Regular cardiac myocyte (primary cell): ENCODE measurements around the gene MPP7. TPM values are rescaled to one million over a fixed set of nuclear protein-coding genes. Genes with fewer than 3 reads are reported as not detected.

Experiments
- total RNA-seq: library from RNA; depleted of rRNA; stranded (reverse); fragments of >200 nt; gene quantifications from 2 replicates; pipeline ENCODE4 v1.2.3, GENCODE V29; 2014

MPP7 gene
- 0.38 and 0.56 TPM in 2 replicates for total RNA-seq

DNA sequence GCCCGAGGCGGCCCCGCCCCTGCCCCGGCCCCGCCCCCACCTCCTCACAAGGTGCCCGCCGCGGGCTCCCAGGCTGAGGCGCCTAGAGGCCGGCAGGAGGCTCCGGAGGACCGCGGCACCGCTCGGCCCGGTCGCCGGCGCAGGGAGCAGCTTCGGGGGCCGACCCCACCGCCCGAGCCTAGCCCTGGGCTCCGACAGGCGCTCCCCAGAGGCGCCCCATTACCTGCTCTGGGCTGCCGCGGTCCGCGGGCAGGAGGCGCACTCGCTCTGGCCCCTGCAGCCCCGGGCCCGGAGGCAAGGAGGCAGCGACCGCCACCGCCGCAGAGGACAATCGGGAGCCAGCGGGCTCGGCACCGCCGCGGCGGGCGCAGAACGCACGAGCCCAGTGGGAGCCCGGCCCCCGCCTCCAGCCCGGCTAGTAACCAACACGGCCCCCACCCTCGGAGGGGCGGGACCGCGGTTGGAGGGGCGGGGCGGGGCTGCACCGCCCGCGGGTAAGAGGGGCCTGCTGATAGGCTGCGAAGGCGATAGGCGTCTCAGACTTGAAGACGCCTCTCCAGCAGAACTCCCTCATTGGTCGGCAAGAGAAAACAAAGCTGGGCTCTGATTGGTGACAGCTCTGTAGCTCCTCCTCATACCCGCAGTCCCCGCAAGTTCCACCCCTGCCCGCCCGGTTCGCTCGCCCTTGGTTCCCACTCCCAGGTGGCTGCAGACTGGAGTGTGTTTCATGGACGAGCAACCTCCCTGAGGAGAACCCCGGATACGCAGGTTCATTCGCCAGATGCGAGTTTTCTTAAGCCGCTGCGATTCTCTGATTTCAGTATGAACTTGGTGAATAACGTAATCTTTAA, at the start of gene MPP7:
Gene MPP7, minus strand, starts transcription at position 427 of the 851 bp plus-strand sequence. CDS start 64,460 bp downstream, outside the sequence.

Other genes starting within 250 kb of the MPP7 start
- 51.0 and 52.4 TPM in 2 replicates for gene WAC, start 230.1 kb upstream of the MPP7 start, total RNA-seq